ENCODE measurements around the gene PCDHGB4.
"Not testable (repeated sequence)": the region's sequence is repeated elsewhere in the genome, so short reads cannot be mapped to it uniquely, and the experiment has no call there.

The PCDHGB4 gene

DNA sequence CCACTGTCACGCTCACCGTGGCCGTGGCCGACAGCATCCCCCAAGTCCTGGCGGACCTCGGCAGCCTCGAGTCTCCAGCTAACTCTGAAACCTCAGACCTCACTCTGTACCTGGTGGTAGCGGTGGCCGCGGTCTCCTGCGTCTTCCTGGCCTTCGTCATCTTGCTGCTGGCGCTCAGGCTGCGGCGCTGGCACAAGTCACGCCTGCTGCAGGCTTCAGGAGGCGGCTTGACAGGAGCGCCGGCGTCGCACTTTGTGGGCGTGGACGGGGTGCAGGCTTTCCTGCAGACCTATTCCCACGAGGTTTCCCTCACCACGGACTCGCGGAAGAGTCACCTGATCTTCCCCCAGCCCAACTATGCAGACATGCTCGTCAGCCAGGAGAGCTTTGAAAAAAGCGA lies 45.2 kb downstream of the PCDHGB4 start:
- not testable (repeated sequence) for DNase-seq

- DNase-seq: no peak
Measured at GRCh38 chr5:141434006-141434405, 46.5 kb downstream of the PCDHGB4 start.

DNA sequence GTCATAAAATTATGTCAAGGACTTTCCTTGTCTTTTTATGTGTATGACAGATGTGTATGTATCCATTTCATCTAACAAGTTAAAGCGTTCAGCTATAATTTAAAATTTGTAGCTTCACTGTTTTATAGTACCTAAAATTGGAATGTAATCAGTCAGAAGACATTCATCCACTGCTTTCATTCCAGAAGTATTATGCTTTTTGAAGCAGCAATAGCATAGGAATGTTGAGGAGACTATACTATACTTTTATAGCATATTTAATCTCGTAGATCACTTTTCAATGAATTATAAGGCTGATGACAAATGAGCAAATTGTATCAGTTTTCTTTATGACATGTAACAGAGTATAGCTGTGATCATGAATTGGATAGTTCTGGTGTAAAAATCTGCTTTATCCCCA lies 49.7 kb downstream of the PCDHGB4 start:
- no peak for DNase-seq

- DNase-seq: no peak
Measured at GRCh38 chr5:141439411-141440141, 52.1 kb downstream of the PCDHGB4 start.
